CD4-positive, alpha-beta T cell (primary cell): ENCODE data around the gene SEC16A. TPM values are rescaled to one million over a fixed set of nuclear protein-coding genes. Genes with fewer than 3 reads are reported as not detected.

ENCODE experiments used
- ATAC-seq: fragments of 200-7000 bp; cut with Tn5 transposase; one replicate; pipeline ENCODE4 v1.10.0; 2022; ENCODE audit warnings: mild to moderate bottlenecking; ENCODE audit not compliant: poor library complexity
- CTCF ChIA-PET: fragments of 350-600 bp; sonication (Branson Sonifier 250); formaldehyde crosslinking; loops from one replicate; lab custom pipeline; 2021; ENCODE audit warnings: antibody characterized with exemption, inconsistent platforms; lab: Charles Lee
- POLR2A ChIA-PET: fragments of 350-600 bp; sonication (Branson Sonifier 250); formaldehyde crosslinking; loops from one replicate; lab custom pipeline; 2021; ENCODE audit warnings: antibody characterized with exemption, inconsistent platforms; lab: Charles Lee
- DNase-seq, 14 experiments: peaks; one replicate each; pipeline ENCODE4 v3.0.0-alpha.2; 2013 to 2020; ENCODE audit warnings: mixed read lengths in 2 of 14
- H3K27ac ChIP-seq, 2 donors: one replicate each; pipeline versions ENCODE4 v1.5.1 to v1.7.0; 2013; ENCODE audit warnings: low read length in 2 of 2, low read depth in 1 of 2, mild to moderate bottlenecking in 1 of 2
- H3K27me3 ChIP-seq, 2 experiments: 1 replicate in 1 of 2; 2 replicates in 1 of 2; pipeline versions ENCODE4 v1.6.1 to v1.7.0; 2013; ENCODE audit warnings: low read length in 2 of 2, control low read depth in 1 of 2, mild to moderate bottlenecking in 1 of 2, moderate library complexity in 1 of 2; ENCODE audit not compliant: insufficient read depth in 2 of 2, control insufficient read depth in 1 of 2
- H3K36me3 ChIP-seq: one replicate; pipeline ENCODE4 v1.6.1; 2013; ENCODE audit warnings: low read length, control low read depth; ENCODE audit not compliant: insufficient read depth
- H3K4me1 ChIP-seq: one replicate; pipeline ENCODE4 v1.6.1; 2013; ENCODE audit warnings: low read length, control low read depth; ENCODE audit not compliant: insufficient read depth
- H3K4me3 ChIP-seq: one replicate; pipeline ENCODE4 v1.5.1; 2013; ENCODE audit warnings: mild to moderate bottlenecking, low read length, moderate library complexity
- H3K9me3 ChIP-seq, 2 experiments: 1 replicate in 1 of 2; 2 replicates in 1 of 2; pipeline versions ENCODE4 v1.6.1 to v1.7.0; 2013; ENCODE audit warnings: low read length in 2 of 2, mild to moderate bottlenecking in 2 of 2, control low read depth in 1 of 2, moderate library complexity in 1 of 2; ENCODE audit not compliant: control insufficient read depth in 1 of 2, insufficient read depth in 1 of 2
- H3K27ac Mint-ChIP-seq: one replicate; pipeline ENCODE4 v1.8.0; 2020; ENCODE audit warnings: mixed read lengths
- H3K27me3 Mint-ChIP-seq: one replicate; pipeline ENCODE4 v1.8.0; 2021; ENCODE audit warnings: mixed read lengths
- H3K36me3 Mint-ChIP-seq: one replicate; pipeline ENCODE4 v1.8.0; 2021; ENCODE audit warnings: low read depth, mixed read lengths
- H3K4me1 Mint-ChIP-seq: one replicate; pipeline ENCODE4 v1.8.0; 2021; ENCODE audit warnings: low read depth, mixed read lengths
- H3K4me3 Mint-ChIP-seq: one replicate; pipeline ENCODE4 v1.8.0; 2020; ENCODE audit warnings: mild to moderate bottlenecking, mixed read lengths
- H3K9me3 Mint-ChIP-seq: one replicate; pipeline ENCODE4 v1.8.0; 2020; ENCODE audit warnings: mixed read lengths
- intact Hi-C, 2 experiments: fragments of 100-400 bp; cut with DNase I in 1 of 2; cut with micrococcal nuclease in 1 of 2; formaldehyde crosslinking; loops; one replicate each; pipeline versions ENCODE4 v1.15.1 to v1.9.0; 2023 to 2025; cut with DNase I, micrococcal nuclease
- total RNA-seq, 174 experiments: library from RNA in 2 of 174; stranded (reverse) in 2 of 174; gene quantifications; one replicate each; pipeline ENCODE4 v1.2.3 and lab custom pipeline; 2021 to 2026
- TF ChIP-seq, protein P1 (sequence below): fragments of 200-600 bp; IDR thresholded peaks from one replicate; pipeline ENCODE4 v1.8.0; 2022; ENCODE audit warnings: antibody characterized with exemption, mild to moderate bottlenecking

SEC16A gene
- total RNA-seq, 2 experiments from 2014 or later: 73.0 to 75.0 TPM

DNA sequence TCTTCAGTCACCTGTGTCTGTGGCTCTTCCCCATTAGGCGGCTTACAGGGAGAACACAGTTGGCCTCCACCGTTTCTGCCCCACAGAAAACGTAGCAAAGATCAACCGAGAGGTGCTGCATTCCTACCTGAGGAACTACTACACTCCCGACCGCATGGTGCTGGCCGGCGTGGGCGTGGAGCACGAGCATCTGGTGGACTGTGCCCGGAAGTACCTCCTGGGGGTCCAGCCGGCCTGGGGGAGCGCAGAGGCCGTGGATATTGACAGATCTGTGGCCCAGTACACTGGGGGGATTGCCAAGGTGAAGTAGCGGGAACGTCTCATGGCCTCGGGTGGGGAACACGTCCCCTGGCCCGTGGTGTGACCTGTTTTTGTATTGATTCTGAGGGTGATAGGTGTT lies 65.9 kb downstream of the SEC16A start:
- no peak overlapping the region for H3K4me3 ChIP-seq

DNA sequence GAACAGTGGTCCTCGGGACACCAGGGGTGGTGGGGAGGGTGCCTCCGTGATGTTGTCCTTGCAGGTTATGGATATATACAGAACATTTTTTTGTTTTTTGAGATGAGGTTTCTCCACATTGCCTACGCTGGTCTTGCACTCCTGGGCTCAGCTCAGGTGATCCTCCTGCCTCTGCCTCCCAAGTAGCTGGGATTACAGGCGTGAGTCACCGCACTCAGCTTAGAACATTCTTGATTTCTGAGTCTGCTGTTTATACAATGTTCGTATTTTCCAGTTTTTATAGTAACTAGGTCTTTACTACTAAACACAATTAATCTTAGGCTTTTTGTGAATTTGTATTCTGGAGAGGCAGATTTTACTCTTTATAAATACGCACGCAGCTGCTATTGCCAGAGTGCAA lies 66.4 kb downstream of the SEC16A start:
- DNase-seq: no peak
- POLR2A ChIA-PET: no interaction called here
- intact Hi-C loops: no loop called here
- H3K4me3 ChIP-seq: no peak overlapping the region
- H3K4me1 ChIP-seq: peaks cover 5% of the 10 kb centered on the region
- TF ChIP-seq, protein P1, sequence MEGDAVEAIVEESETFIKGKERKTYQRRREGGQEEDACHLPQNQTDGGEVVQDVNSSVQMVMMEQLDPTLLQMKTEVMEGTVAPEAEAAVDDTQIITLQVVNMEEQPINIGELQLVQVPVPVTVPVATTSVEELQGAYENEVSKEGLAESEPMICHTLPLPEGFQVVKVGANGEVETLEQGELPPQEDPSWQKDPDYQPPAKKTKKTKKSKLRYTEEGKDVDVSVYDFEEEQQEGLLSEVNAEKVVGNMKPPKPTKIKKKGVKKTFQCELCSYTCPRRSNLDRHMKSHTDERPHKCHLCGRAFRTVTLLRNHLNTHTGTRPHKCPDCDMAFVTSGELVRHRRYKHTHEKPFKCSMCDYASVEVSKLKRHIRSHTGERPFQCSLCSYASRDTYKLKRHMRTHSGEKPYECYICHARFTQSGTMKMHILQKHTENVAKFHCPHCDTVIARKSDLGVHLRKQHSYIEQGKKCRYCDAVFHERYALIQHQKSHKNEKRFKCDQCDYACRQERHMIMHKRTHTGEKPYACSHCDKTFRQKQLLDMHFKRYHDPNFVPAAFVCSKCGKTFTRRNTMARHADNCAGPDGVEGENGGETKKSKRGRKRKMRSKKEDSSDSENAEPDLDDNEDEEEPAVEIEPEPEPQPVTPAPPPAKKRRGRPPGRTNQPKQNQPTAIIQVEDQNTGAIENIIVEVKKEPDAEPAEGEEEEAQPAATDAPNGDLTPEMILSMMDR: no peak
- H3K36me3 Mint-ChIP-seq: peaks cover 74% of the 10 kb centered on the region
- no peaks in the 10 kb centered on the region for H3K27me3 ChIP-seq
- no peaks in the 10 kb centered on the region for H3K27me3 Mint-ChIP-seq
- H3K36me3 ChIP-seq: peaks cover 79% of the 10 kb centered on the region
- H3K4me3 Mint-ChIP-seq: no peak overlapping the region
- no peak overlapping the region for H3K27ac ChIP-seq
- CTCF ChIA-PET: interaction anchor here (1.2 kb wide), 1 partner anchor 122 kb away, joined by 3 read pairs; no protein-coding TSS in a partner anchor
- H3K27ac Mint-ChIP-seq: peak overlapping the region; percentile 14
- no peaks in the 10 kb centered on the region for H3K9me3 Mint-ChIP-seq
- no peak for ATAC-seq
- peaks cover 12% of the 10 kb centered on the region for H3K4me1 Mint-ChIP-seq
- no peaks in the 10 kb centered on the region for H3K9me3 ChIP-seq

More for the DNA sequence above, 65.9 kb downstream of the SEC16A start:
- intact Hi-C loops: no loop called here
- Histone ChIP-seq H3K36me3 (peaks cover 82% of the 10 kb centered on the region), H3K9me3 (no peaks in the 10 kb centered on the region), H3K27ac (no peak overlapping the region), H3K27me3 (no peaks in the 10 kb centered on the region), H3K4me1 (peaks cover under 1% of the 10 kb centered on the region)
- POLR2A ChIA-PET: no interaction called here
- CTCF ChIA-PET: interaction anchor here (1.2 kb wide), 1 partner anchor 123 kb away, joined by 3 read pairs; no protein-coding TSS in a partner anchor
- peaks cover 7% of the 10 kb centered on the region for H3K4me1 Mint-ChIP-seq
- H3K9me3 Mint-ChIP-seq: no peaks in the 10 kb centered on the region
- no peaks in the 10 kb centered on the region for H3K27me3 Mint-ChIP-seq
- no peak overlapping the region for H3K4me3 Mint-ChIP-seq
- H3K36me3 Mint-ChIP-seq: peaks cover 69% of the 10 kb centered on the region
- TF ChIP-seq, protein P1: no peak
- ATAC-seq (no peak), DNase-seq (no peak)
- peak overlapping the region; percentile 14 for H3K27ac Mint-ChIP-seq

DNA sequence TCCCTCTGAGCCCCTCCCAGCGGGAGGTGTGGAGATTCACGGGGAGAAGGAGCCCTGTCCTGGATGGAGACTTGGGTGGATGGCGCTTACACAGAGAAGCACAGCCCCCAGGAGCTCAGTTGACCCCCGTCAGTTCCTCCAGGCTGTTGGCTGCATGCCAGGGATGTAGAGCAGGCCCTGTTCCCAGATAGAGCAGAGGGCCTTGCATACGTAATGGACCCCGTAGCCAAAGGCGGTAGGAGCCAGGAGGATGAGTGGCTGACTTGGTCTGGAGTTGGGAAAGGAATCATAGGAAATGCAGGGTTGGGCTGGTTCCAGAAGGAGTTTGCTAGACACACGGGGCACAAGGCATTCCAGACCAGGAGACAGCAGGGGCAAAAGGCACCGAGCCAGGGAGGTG lies 69.9 kb downstream of the SEC16A start:
- Histone ChIP-seq H3K9me3 (no peaks in the 10 kb centered on the region), H3K27me3 (no peaks in the 10 kb centered on the region), H3K27ac (no peak overlapping the region), H3K4me1 (peaks cover 33% of the 10 kb centered on the region), H3K36me3 (peaks cover 56% of the 10 kb centered on the region), H3K4me3 (no peak overlapping the region)
- TF ChIP-seq, protein P1: no peak
- ATAC-seq (no peak), DNase-seq (no peak)
- ChIA-PET POLR2A (no interaction called here), CTCF (no interaction called here)
- Mint-ChIP-seq H3K4me1 (peaks cover 34% of the 10 kb centered on the region), H3K36me3 (peaks cover 85% of the 10 kb centered on the region), H3K27ac (peak overlapping the region; percentile 68), H3K27me3 (no peaks in the 10 kb centered on the region), H3K9me3 (no peaks in the 10 kb centered on the region), H3K4me3 (peak overlapping the region; percentile 42)
- intact Hi-C loops: no loop called here
